HG02798 (cell line): ENCODE data around the gene HDAC4.
"Not testable (repeated sequence)": the region's sequence is repeated elsewhere in the genome, so short reads cannot be mapped to it uniquely, and the experiment has no call there.

Experiments
- ATAC-seq: cut with Tn5 transposase; IDR thresholded peaks from one replicate; pipeline ENCODE4 v1.9.1; 2021; ENCODE audit warnings: mild to moderate bottlenecking; ENCODE audit not compliant: unreplicated experiment, poor library complexity

Gene HDAC4

DNA sequence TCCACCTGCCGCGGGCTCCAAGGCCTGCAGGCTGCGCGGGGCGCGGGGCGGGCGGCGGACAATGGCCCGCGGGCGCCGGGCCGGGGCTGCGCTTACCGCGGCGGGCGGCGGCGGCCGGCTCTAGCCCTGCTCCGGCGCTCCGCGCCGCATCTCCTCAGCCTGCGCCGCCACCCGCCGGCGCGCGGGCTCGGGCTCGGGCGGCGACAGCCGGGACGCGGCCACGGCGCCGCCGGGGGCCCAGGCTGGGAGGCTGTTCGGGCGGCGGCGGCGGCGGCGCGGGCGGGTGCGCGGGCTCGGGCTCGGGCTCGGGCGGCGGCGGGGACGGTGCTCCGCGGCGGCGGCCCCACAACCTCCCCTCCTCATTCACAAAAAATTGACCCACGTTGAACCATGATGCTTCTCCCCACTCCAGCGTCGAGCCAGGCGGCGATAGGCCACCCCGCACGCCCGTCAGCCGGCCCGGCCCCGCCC, at the start of gene HDAC4:
Gene HDAC4, minus strand, starts transcription at position 425 of the 471 bp plus-strand sequence. CDS start 48,321 bp downstream, outside the sequence.
- no peak for ATAC-seq

GRCh38 chr2:239449468-239449867, 48.6 kb upstream of the HDAC4 start:
- ATAC-seq, result not testable (repeated sequence)

DNA sequence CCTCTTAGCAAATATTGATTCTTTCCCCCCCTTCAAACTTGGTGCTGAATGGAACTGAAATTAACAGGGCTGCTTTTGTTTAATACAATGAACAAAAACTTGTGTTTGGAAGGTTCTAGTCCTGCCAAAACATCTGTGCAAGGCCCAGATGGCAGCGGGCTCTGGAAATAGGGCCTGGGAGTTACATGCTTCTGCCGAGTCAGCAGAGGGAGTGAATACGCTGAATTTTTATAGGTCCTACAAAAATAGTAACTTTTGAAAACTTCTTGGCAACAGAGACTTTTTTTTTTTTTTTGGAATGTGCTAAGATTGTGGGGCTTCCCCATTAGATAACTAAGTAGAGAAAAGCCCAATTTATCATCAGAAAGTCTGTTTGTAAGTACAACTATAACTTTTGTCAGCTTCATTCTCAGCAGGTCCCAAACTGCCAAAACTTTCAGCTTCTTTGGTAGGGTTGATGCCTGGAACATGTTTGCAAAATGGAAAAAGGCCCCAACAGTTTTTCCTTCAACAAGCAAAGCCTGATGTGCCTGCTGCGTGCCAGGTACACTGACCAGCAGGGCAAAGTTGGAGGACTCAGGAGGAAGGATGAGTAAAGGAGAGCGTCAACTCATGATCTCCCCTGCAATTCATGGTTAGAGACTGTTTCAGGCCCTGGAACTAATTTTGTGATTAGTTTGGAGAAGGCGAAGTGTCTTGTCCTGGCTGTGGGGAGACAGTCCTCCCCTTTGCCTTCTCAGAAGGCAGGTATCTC, 45.1 kb upstream of the HDAC4 start:
- ATAC-seq, result no peak

GRCh38 chr2:239444626-239445577, 44.1 kb upstream of the HDAC4 start:
- no peak for ATAC-seq

- ATAC-seq, result no peak
Measured at GRCh38 chr2:239443666-239444567, 43.1 kb upstream of the HDAC4 start.

DNA sequence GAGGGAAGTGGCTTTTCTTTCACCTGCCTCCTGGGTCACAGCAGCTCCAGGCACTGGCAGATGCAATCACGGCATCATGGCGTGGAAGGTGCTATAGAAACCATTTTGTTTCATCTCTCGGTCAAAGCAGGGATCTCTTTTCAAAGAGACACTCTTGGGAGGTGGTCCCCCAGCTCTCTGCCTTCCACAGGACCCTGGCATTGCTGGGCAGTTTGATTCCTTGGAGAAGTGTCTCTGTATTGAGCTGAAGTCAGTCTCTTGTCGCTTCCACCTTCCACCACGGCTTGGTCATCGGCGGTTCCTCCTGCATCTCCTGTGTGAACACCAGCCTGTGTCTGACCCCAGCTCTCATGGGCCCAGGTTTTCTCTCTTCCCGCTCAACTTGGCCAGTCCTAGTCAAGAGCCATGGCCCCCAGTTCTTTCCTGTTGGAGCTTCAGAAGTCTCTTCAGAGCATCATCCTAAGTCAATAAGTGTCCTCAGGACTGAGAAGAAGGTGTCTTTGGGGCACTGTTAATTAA, 42.3 kb upstream of the HDAC4 start:
- no peak for ATAC-seq

DNA sequence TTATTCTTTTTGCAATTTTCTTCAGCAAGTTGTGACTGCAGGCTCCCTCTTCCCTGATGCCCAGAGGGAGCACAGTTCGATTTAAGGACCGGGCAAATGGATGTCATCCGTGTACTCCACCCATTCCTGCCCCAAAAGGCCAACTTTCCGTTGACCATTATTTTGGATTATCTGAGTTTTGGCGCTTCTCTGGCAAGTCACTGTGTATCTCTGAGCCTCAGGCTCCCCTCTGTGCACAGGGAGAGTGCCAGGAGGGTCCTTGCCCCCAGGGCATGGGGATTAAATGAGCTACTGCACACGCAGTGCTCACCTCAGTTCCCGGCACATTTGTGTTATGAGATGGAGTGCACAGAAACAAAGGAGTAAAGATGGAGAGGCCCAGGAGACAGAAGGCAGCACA, 41.4 kb upstream of the HDAC4 start:
- ATAC-seq, result no peak

DNA sequence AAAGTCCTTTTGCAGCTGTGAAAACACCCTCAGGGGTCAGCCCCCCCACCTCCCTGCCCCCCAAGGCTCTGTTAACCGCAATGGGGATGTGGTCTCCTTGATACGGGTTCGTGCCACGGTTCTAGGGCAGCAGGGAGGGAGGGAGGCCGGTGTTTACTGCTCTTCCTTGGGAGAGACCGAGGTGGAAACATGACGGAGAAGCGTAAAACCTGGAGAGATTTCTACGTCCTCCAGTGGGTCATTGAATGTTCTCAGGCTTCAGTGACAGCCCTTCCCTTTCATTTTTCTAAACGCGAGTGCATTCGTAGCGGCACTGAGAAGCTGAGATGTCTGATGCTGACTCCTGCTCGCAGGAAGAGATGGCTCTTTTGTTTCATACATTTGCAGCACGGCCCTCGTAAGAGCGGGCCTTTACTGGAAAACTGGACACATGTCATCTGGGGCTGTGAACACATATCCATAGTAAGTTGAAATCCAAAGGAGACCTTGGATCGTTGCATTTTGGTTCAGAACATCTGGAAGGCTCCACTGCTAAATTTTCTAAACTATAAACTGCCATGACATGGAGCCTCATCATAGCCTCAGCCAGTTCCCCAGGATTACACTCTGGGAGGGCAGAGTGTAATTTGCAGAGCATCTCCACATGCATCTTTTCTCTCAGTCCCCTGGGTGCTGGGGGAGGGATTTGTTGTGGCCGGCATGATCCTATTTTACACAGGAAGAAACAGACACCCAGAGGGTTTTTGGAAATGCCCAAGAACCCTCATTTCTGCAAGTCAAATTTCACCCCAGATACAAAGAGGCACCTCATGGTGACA, 40.6 kb upstream of the HDAC4 start:
- no peak for ATAC-seq

- no peak for ATAC-seq
Measured at GRCh38 chr2:239440511-239440959, 39.7 kb upstream of the HDAC4 start.

GRCh38 chr2:239439754-239440315, 39.0 kb upstream of the HDAC4 start:
- ATAC-seq, result no peak

DNA sequence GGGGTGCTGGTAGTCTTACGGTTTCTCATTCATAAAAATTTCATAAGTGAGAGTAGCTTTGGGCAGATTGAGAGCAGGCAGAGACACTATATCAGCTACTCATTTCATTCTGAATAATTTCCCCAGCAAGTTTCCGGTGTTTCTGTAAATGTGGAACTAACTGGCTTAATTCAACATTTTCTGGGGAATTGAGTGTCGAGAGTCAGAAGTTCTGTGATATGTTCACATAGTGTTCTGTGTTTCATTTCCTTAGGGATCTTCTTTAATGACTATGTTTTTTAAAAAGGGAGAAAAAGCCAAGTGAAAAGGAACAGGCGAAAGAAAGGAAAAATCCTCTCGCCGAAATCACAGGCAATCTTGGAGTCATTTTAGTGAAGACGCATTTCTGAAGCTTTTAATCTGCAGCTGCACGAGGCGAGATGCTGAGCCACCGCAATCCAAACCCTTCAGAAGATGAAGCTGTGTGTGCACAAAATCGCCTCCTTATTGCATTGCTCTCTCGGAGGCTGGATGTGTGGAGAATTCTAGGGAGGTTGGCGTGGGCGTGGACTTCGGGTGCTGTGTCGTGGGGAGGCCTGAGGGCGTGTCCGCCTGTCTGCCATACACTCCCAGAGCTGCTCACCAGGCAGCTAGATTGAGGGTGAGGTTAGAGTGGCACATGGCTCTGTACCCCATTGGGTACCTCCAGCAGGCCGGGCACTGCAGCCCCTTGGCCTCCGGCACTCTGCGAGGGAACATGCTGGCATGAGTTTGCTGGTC, 38.4 kb upstream of the HDAC4 start:
- ATAC-seq, result no peak

DNA sequence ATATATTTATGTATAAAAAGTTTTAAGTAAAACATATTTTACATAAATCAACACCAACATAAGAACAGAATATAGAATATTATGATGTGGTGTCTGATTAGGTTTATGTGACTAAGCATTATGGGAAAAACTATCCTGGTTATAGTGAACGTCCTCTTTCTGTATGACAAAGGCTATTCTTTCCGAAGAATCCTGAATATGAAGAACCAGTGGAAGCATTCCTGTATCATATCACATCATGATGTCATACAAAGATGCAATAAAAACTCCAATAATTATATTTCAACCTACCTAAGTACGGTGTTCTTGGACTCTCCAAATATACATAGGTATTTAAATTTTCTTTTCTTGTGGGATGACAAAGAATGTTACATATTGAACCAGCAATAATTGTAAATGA, 37.5 kb upstream of the HDAC4 start:
- no peak for ATAC-seq

GRCh38 chr2:239436669-239437335, 36.0 kb upstream of the HDAC4 start:
- ATAC-seq, result no peak

DNA sequence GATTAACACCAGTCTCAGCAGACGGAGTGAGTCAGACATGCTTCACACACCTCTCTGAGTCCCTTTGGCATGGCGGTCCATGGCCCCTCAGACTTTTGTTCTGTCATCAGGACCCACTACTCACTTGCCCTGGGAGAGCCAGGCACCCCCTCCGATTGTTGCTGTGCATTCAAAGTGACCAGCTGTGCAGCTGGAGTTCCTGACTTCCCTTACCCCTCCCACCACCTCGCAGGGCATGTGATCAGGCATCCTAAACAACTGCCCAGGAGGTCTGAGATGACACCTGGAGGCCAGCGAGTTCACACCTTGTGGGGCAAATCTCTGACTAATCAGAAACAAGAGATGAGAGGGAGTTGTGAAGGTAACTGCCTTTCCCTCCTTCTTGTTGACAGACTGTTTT, 35.3 kb upstream of the HDAC4 start:
- no peak for ATAC-seq

DNA sequence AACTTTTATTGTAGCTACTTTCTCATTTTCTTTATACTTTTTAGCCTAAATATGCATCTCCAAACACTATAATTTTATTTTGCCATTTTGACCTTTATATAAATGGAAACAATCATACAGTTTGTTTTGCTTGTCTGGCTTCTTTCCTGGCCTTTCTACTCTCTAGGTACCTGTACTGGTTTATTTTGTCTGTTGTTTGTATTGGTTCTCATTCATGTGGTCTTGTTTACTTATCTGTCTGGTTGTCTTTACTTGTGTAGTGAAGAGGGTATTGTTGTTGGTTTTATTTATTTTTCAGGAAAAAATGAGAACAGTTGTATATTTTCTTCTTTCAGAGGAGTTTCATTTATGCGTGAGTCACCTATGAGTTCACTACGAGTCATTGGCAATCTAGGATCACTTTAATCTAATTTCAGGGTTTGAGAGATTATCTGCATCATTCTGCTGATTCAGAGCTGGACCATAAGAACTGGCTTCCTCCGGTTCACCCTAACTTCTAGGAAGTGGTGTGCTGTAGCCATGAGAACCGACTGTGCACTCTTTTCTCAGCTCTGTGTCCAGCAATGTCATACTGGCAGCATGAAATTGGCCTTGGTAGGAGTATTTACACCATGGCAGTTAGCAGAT, 33.1 kb upstream of the HDAC4 start:
- ATAC-seq, result no peak

GRCh38 chr2:239432174-239432573, 31.4 kb upstream of the HDAC4 start:
- no peak for ATAC-seq

DNA sequence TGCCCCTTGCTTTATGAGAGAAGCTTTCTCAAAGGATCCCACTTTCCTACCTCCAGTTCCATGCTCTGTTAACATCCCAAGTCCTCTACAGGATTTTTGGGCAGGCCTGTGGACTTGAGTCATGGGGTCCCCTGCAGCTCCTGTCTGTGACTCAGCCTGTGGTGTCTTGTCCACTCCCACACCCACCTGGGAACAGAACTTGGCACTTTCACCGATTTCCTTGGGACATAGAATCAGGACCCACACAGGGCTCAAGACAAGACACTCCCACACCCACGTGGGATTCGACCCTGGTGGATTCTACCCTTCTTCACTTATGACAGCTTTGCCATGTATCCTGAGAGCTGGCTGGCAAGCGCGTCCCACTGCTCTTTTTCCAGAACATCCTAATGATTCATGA, 30.7 kb upstream of the HDAC4 start:
- ATAC-seq, result no peak
